Adipocyte (in vitro differentiated cells): Measurements from ENCODE around the gene DIP2B.
A peak's percentile ranks its signal among the peaks of the same experiment; 100 is the strongest.

Experiments used
- DNase-seq: peaks from one replicate; pipeline ENCODE4 v3.0.0-alpha.2; 2015; ENCODE audit warnings: low read depth
- H3K27me3 ChIP-seq: replicated peaks from 2 replicates; pipeline ENCODE4 v1.7.0; 2013; ENCODE audit warnings: mild to moderate bottlenecking, low read length, moderate library complexity; ENCODE audit not compliant: control insufficient read depth, insufficient read depth
- H3K36me3 ChIP-seq: 2 replicates; pipeline ENCODE4 v1.7.0; 2013; ENCODE audit warnings: low read length, mild to moderate bottlenecking, moderate library complexity; ENCODE audit not compliant: control insufficient read depth, insufficient read depth, severe bottlenecking
- H3K4me1 ChIP-seq: 2 replicates; pipeline ENCODE4 v1.7.0; 2013; ENCODE audit warnings: mild to moderate bottlenecking, low read length, moderate library complexity; ENCODE audit not compliant: control insufficient read depth, insufficient read depth
- H3K4me3 ChIP-seq: 2 replicates; pipeline ENCODE4 v1.7.0; 2013; ENCODE audit warnings: mild to moderate bottlenecking, low read length, moderate library complexity
- H3K9ac ChIP-seq: 2 replicates; pipeline ENCODE4 v1.7.0; 2013; ENCODE audit warnings: mild to moderate bottlenecking, low read length, moderate library complexity
- H3K9me3 ChIP-seq: 2 replicates; pipeline ENCODE4 v1.7.0; 2013; ENCODE audit warnings: mild to moderate bottlenecking, low read length, moderate library complexity; ENCODE audit not compliant: control insufficient read depth

DIP2B gene

GRCh38 chr12:50642035-50642451, 137.3 kb downstream of the DIP2B start:
- Histone ChIP-seq H3K4me1 (no peaks in the 10 kb centered on the region), H3K27me3 (no peaks in the 10 kb centered on the region), H3K4me3 (no peak overlapping the region), H3K36me3 (no peaks in the 10 kb centered on the region), H3K9me3 (no peaks in the 10 kb centered on the region), H3K9ac (no peak overlapping the region)
- peak; percentile 71 for DNase-seq

- H3K4me1 ChIP-seq, result no peaks in the 10 kb centered on the region
- no peaks in the 10 kb centered on the region for H3K27me3 ChIP-seq
- H3K36me3 ChIP-seq, result no peaks in the 10 kb centered on the region
- no peak for DNase-seq
- no peak overlapping the region for H3K4me3 ChIP-seq
- no peak overlapping the region for H3K9ac ChIP-seq
- H3K9me3 ChIP-seq, result no peaks in the 10 kb centered on the region
These were observed 138.0 kb downstream of the DIP2B start for GRCh38 chr12:50642761-50643160.

- Histone ChIP-seq H3K9me3 (no peaks in the 10 kb centered on the region), H3K4me1 (no peaks in the 10 kb centered on the region), H3K4me3 (no peak overlapping the region), H3K27me3 (no peaks in the 10 kb centered on the region), H3K36me3 (no peaks in the 10 kb centered on the region), H3K9ac (no peak overlapping the region)
- no peak for DNase-seq
These were observed 142.2 kb downstream of the DIP2B start for GRCh38 chr12:50647031-50647430.

GRCh38 chr12:50647479-50647878, 142.7 kb downstream of the DIP2B start:
- H3K9ac ChIP-seq, result no peak overlapping the region
- H3K9me3 ChIP-seq, result no peaks in the 10 kb centered on the region
- H3K4me1 ChIP-seq, result no peaks in the 10 kb centered on the region
- H3K4me3 ChIP-seq, result no peak overlapping the region
- H3K36me3 ChIP-seq, result no peaks in the 10 kb centered on the region
- H3K27me3 ChIP-seq, result no peaks in the 10 kb centered on the region
- peak; percentile 28 for DNase-seq

- DNase-seq, result no peak
- Histone ChIP-seq H3K4me1 (no peaks in the 10 kb centered on the region), H3K9ac (no peak overlapping the region), H3K36me3 (no peaks in the 10 kb centered on the region), H3K27me3 (no peaks in the 10 kb centered on the region), H3K4me3 (no peak overlapping the region), H3K9me3 (no peaks in the 10 kb centered on the region)
These were observed 145.5 kb downstream of the DIP2B start for GRCh38 chr12:50650285-50650684.

- Histone ChIP-seq H3K27me3 (no peaks in the 10 kb centered on the region), H3K4me3 (no peak overlapping the region), H3K36me3 (no peaks in the 10 kb centered on the region), H3K4me1 (no peaks in the 10 kb centered on the region), H3K9ac (no peak overlapping the region), H3K9me3 (no peaks in the 10 kb centered on the region)
- no peak for DNase-seq
These were observed 150.7 kb downstream of the DIP2B start for GRCh38 chr12:50655374-50655921.

- peaks cover 2% of the 10 kb centered on the region for H3K36me3 ChIP-seq
- H3K27me3 ChIP-seq, result no peaks in the 10 kb centered on the region
These were observed 154.5 kb downstream of the DIP2B start for GRCh38 chr12:50659260-50659659.

GRCh38 chr12:50659690-50660424, 155.1 kb downstream of the DIP2B start:
- no peak overlapping the region for H3K9ac ChIP-seq
- H3K4me1 ChIP-seq, result peaks cover 5% of the 10 kb centered on the region
- no peaks in the 10 kb centered on the region for H3K9me3 ChIP-seq
- H3K36me3 ChIP-seq, result peaks cover 2% of the 10 kb centered on the region
- H3K27me3 ChIP-seq, result no peaks in the 10 kb centered on the region
- DNase-seq, result no peak
- H3K4me3 ChIP-seq, result no peak overlapping the region

More at GRCh38 chr12:50659260-50659659, 154.5 kb downstream of the DIP2B start:
- H3K4me1 ChIP-seq, result peaks cover 5% of the 10 kb centered on the region
- H3K9ac ChIP-seq, result no peak overlapping the region
- H3K4me3 ChIP-seq, result no peak overlapping the region
- DNase-seq, result no peak
- no peaks in the 10 kb centered on the region for H3K9me3 ChIP-seq

GRCh38 chr12:50660425-50660822, 155.6 kb downstream of the DIP2B start:
- no peak for DNase-seq
- Histone ChIP-seq H3K4me3 (no peak overlapping the region), H3K4me1 (peaks cover 5% of the 10 kb centered on the region), H3K27me3 (no peaks in the 10 kb centered on the region), H3K9ac (no peak overlapping the region), H3K36me3 (peaks cover 2% of the 10 kb centered on the region), H3K9me3 (no peaks in the 10 kb centered on the region)

- peaks cover 2% of the 10 kb centered on the region for H3K36me3 ChIP-seq
These were observed 156.7 kb downstream of the DIP2B start for GRCh38 chr12:50661300-50662115.

GRCh38 chr12:50662116-50662510, 157.3 kb downstream of the DIP2B start:
- peak; percentile 12 for DNase-seq
- Histone ChIP-seq H3K4me3 (no peak overlapping the region), H3K9me3 (no peaks in the 10 kb centered on the region), H3K27me3 (no peaks in the 10 kb centered on the region), H3K9ac (no peak overlapping the region), H3K4me1 (peaks cover 5% of the 10 kb centered on the region), H3K36me3 (peaks cover 2% of the 10 kb centered on the region)

More at GRCh38 chr12:50661300-50662115, 156.7 kb downstream of the DIP2B start:
- H3K9me3 ChIP-seq, result no peaks in the 10 kb centered on the region
- no peak overlapping the region for H3K9ac ChIP-seq
- no peak overlapping the region for H3K4me3 ChIP-seq
- DNase-seq, result peak; percentile 64
- no peaks in the 10 kb centered on the region for H3K27me3 ChIP-seq
- peaks cover 5% of the 10 kb centered on the region for H3K4me1 ChIP-seq
